ENCODE measurements around the gene CTDP1.

DNA sequence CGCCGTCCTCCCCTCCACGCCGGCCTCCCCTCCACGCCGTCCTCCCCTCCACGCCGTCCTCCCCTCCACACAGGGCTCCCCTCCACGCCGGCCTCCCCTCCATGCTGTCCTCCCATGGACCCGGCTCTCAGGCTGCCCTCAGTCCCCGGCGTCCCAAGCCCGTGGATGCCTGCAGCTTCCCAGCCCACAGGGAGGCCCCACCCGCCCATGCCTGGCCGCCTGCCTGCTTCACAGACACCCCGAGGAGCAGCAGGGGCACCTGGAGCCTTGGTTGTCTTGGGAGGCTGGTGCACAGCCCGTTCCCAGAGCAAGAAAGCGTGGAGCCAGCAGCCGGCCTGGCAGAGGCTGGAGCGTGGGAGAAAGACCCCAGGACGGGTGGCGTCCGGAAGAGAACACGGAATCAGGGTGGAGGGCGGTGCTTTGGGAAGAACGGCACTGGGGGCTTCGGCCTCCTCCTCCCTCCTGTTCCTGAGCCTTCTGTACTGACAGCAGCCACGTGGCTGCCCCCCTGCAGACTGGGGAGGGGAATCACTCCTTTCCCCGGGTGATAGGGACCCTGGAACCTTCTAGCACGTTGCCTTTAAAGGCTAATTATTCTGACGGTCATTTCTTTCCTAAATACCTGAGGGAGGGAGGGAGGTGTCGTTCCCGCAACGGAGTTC is 92.0 kb downstream of the CTDP1 start:
- TF ChIP-seq, protein P1, sequence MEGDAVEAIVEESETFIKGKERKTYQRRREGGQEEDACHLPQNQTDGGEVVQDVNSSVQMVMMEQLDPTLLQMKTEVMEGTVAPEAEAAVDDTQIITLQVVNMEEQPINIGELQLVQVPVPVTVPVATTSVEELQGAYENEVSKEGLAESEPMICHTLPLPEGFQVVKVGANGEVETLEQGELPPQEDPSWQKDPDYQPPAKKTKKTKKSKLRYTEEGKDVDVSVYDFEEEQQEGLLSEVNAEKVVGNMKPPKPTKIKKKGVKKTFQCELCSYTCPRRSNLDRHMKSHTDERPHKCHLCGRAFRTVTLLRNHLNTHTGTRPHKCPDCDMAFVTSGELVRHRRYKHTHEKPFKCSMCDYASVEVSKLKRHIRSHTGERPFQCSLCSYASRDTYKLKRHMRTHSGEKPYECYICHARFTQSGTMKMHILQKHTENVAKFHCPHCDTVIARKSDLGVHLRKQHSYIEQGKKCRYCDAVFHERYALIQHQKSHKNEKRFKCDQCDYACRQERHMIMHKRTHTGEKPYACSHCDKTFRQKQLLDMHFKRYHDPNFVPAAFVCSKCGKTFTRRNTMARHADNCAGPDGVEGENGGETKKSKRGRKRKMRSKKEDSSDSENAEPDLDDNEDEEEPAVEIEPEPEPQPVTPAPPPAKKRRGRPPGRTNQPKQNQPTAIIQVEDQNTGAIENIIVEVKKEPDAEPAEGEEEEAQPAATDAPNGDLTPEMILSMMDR (conservative IDR thresholded peaks at IDR 0.05; ENCODE audit: low read length): no peak
- no peak for TF ChIP-seq EZH2phosphoT487 (IDR thresholded peaks at IDR 0.05; ENCODE audit: borderline replicate concordance)

Data from Loucy (cell line).